ENCODE measurements around the gene C16orf86.

The C16orf86 gene

GRCh38 chr16:67649494-67649931 is 17.1 kb upstream of the C16orf86 start:
- peaks cover 66% of the 10 kb centered on the region for H3K36me3 ChIP-seq (ENCODE audit: control insufficient read depth, low read length)
- no peaks in the 10 kb centered on the region for H4K20me1 ChIP-seq (ENCODE audit: control insufficient read depth, insufficient read depth, low read depth, low read length)
- no peaks in the 10 kb centered on the region for H3K9me3 ChIP-seq (ENCODE audit: control insufficient read depth, insufficient read depth, low read length)
- H3K4me1 ChIP-seq (ENCODE audit: control insufficient read depth, low read length): peaks cover 18% of the 10 kb centered on the region
- H3K4me3 ChIP-seq (ENCODE audit: low read length): no peak overlapping the region
- H3F3A ChIP-seq (ENCODE audit: control insufficient read depth, insufficient read depth): no peaks in the 10 kb centered on the region
- no peak overlapping the region for H3K27ac ChIP-seq (ENCODE audit: low read depth, low read length)
- H3K79me2 ChIP-seq (ENCODE audit: control insufficient read depth, low read length): peaks cover 24% of the 10 kb centered on the region
- H3K4me2 ChIP-seq (ENCODE audit: low read length): no peak overlapping the region
- H3K27me3 ChIP-seq (ENCODE audit: control insufficient read depth, low read length): no peaks in the 10 kb centered on the region
- no peak for TF ChIP-seq CTCF (IDR thresholded peaks at IDR 0.05; ENCODE audit: low read depth, low read length, poor library complexity, severe bottlenecking)
- no peak for TF ChIP-seq EZH2phosphoT487 (IDR thresholded peaks at IDR 0.05; ENCODE audit: borderline replicate concordance, low read length)
- H3K9me2 ChIP-seq (replicated peaks; ENCODE audit: control insufficient read depth, low read length): no peaks in the 10 kb centered on the region

GRCh38 chr16:67650023-67650422 is 16.6 kb upstream of the C16orf86 start:
- H3K4me2 ChIP-seq (ENCODE audit: low read length): no peak overlapping the region
- H3K4me1 ChIP-seq (ENCODE audit: control insufficient read depth, low read length): peaks cover 16% of the 10 kb centered on the region
- 0 out of 2 replicates have a peak, but pooled peaks cover 3% of the 10 kb centered on the region for H3F3A ChIP-seq (ENCODE audit: control insufficient read depth, insufficient read depth)
- no peaks in the 10 kb centered on the region for H3K9me2 ChIP-seq (replicated peaks; ENCODE audit: control insufficient read depth, low read length)
- no peaks in the 10 kb centered on the region for H4K20me1 ChIP-seq (ENCODE audit: control insufficient read depth, insufficient read depth, low read depth, low read length)
- H3K27me3 ChIP-seq (ENCODE audit: control insufficient read depth, low read length): no peaks in the 10 kb centered on the region
- no peak overlapping the region for H3K4me3 ChIP-seq (ENCODE audit: low read length)
- H3K79me2 ChIP-seq (ENCODE audit: control insufficient read depth, low read length): peaks cover 23% of the 10 kb centered on the region
- peaks cover 71% of the 10 kb centered on the region for H3K36me3 ChIP-seq (ENCODE audit: control insufficient read depth, low read length)
- H3K9me3 ChIP-seq (ENCODE audit: control insufficient read depth, insufficient read depth, low read length): no peaks in the 10 kb centered on the region
- no peak overlapping the region for H3K27ac ChIP-seq (ENCODE audit: low read depth, low read length)
- TF ChIP-seq CTCF (IDR thresholded peaks at IDR 0.05; ENCODE audit: low read depth, low read length, poor library complexity, severe bottlenecking) (no peak), EZH2phosphoT487 (IDR thresholded peaks at IDR 0.05; ENCODE audit: borderline replicate concordance, low read length) (no peak)

- peaks cover 72% of the 10 kb centered on the region for H3K36me3 ChIP-seq (ENCODE audit: control insufficient read depth, low read length)
- H3K9me3 ChIP-seq (ENCODE audit: control insufficient read depth, insufficient read depth, low read length): no peaks in the 10 kb centered on the region
- H3K27me3 ChIP-seq (ENCODE audit: control insufficient read depth, low read length): no peaks in the 10 kb centered on the region
- no peaks in the 10 kb centered on the region for H4K20me1 ChIP-seq (ENCODE audit: control insufficient read depth, insufficient read depth, low read depth, low read length)
- H3F3A ChIP-seq (ENCODE audit: control insufficient read depth, insufficient read depth): peaks cover 3% of the 10 kb centered on the region; the same call in 1 of the 2 replicates
- no peak overlapping the region for H3K4me2 ChIP-seq (ENCODE audit: low read length)
- no peak overlapping the region for H3K4me3 ChIP-seq (ENCODE audit: low read length)
- peaks cover 13% of the 10 kb centered on the region for H3K79me2 ChIP-seq (ENCODE audit: control insufficient read depth, low read length)
- H3K9me2 ChIP-seq (replicated peaks; ENCODE audit: control insufficient read depth, low read length): no peaks in the 10 kb centered on the region
- H3K27ac ChIP-seq (ENCODE audit: low read depth, low read length): no peak overlapping the region
- no peak for TF ChIP-seq EZH2phosphoT487 (IDR thresholded peaks at IDR 0.05; ENCODE audit: borderline replicate concordance, low read length)
- no peak for TF ChIP-seq CTCF (IDR thresholded peaks at IDR 0.05; ENCODE audit: low read depth, low read length, poor library complexity, severe bottlenecking)
- H3K4me1 ChIP-seq (ENCODE audit: control insufficient read depth, low read length): peaks cover 6% of the 10 kb centered on the region
Measured at GRCh38 chr16:67651039-67651438, 15.6 kb upstream of the C16orf86 start.

All from DOHH2 (cell line).